IMR-90 (cell line): ENCODE results near the gene GCN1. TPM values are rescaled to one million over a fixed set of nuclear protein-coding genes. Genes with fewer than 3 reads are reported as not detected.

ENCODE experiments used
- ATAC-seq: fragments of 200-7000 bp; cut with Tn5 transposase; 2 replicates; pipeline ENCODE4 v1.9.1; 2020; ENCODE audit warnings: low read depth, mild to moderate bottlenecking, moderate library complexity
- BruUV-seq: library from RNA; stranded (reverse); fragments of 400-500 nt; replicated peaks from 2 replicates; lab custom pipeline; 2021; lab: Mats Ljungman, UMichigan
- CTCF ChIA-PET: fragments of 300-600 bp; formaldehyde crosslinking; extraction: SDS; loops from one replicate; lab custom pipeline; 2021; ENCODE audit warnings: antibody characterized with exemption; lab: Yijun Ruan, JAX
- POLR2A ChIA-PET: fragments of 300-600 bp; sonication (Branson Sonifier 250); formaldehyde crosslinking; loops from one replicate; lab custom pipeline; 2022; ENCODE audit warnings: antibody characterized with exemption; ENCODE audit not compliant: unreplicated experiment; lab: Charles Lee
- DNase-seq: peaks from one replicate; pipeline ENCODE4 v3.0.0; 2013
- H2AFZ ChIP-seq: replicated peaks from 2 replicates; pipeline ENCODE3; 2013; ENCODE audit warnings: low read length, mild to moderate bottlenecking; ENCODE audit not compliant: poor library complexity
- H2AK5ac ChIP-seq: 2 replicates; pipeline ENCODE4 v1.6.1; 2013; ENCODE audit warnings: low read depth, low read length, inconsistent platforms
- H2AK9ac ChIP-seq: replicated peaks from 2 replicates; pipeline ENCODE3; 2013; ENCODE audit warnings: mild to moderate bottlenecking, low read depth, low read length, moderate library complexity; ENCODE audit not compliant: poor library complexity
- H2BK120ac ChIP-seq: 2 replicates; pipeline ENCODE4 v1.6.1; 2013; ENCODE audit warnings: low read depth, low read length, inconsistent platforms
- H2BK15ac ChIP-seq: 3 replicates; pipeline ENCODE4 v1.6.1; 2013; ENCODE audit warnings: low read depth, low read length, inconsistent platforms
- H2BK20ac ChIP-seq: 2 replicates; pipeline ENCODE4 v1.6.1; 2013; ENCODE audit warnings: low read depth, mild to moderate bottlenecking, inconsistent platforms, low read length, moderate library complexity
- H2BK5ac ChIP-seq: 2 replicates; pipeline ENCODE4 v1.6.1; 2013; ENCODE audit warnings: mild to moderate bottlenecking, low read depth, low read length, inconsistent platforms; ENCODE audit not compliant: poor library complexity, severe bottlenecking
- H3K14ac ChIP-seq: replicated peaks from 2 replicates; pipeline ENCODE4 v1.6.1; 2013; ENCODE audit warnings: low read depth, low read length, inconsistent platforms
- H3K18ac ChIP-seq: 2 replicates; pipeline ENCODE4 v1.6.1; 2013; ENCODE audit warnings: low read depth, low read length, control low read depth
- H3K23ac ChIP-seq: 2 replicates; pipeline ENCODE4 v1.6.1; 2013; ENCODE audit warnings: low read depth, low read length, inconsistent platforms
- H3K27ac ChIP-seq: 2 replicates; pipeline ENCODE4 v1.5.1; 2013; ENCODE audit warnings: mild to moderate bottlenecking, control low read depth, low read length; ENCODE audit not compliant: insufficient read depth
- H3K27me3 ChIP-seq: 2 replicates; pipeline ENCODE4 v1.6.1; 2013; ENCODE audit warnings: low read length; ENCODE audit not compliant: control insufficient read depth, insufficient read depth
- H3K36me3 ChIP-seq: 2 replicates; pipeline ENCODE4 v1.6.1; 2013; ENCODE audit warnings: low read length, mixed read lengths; ENCODE audit not compliant: control insufficient read depth, insufficient read depth
- H3K4ac ChIP-seq: 2 replicates; pipeline ENCODE4 v1.6.1; 2013; ENCODE audit warnings: low read depth, low read length, inconsistent platforms
- H3K4me1 ChIP-seq: 2 replicates; pipeline ENCODE4 v1.6.1; 2013; ENCODE audit warnings: low read length, mixed read lengths; ENCODE audit not compliant: control insufficient read depth, insufficient read depth
- H3K4me2 ChIP-seq: 2 replicates; pipeline ENCODE4 v1.6.1; 2013; ENCODE audit warnings: low read depth, mild to moderate bottlenecking, control low read depth, low read length, moderate library complexity
- H3K4me3 ChIP-seq: 2 replicates; pipeline ENCODE4 v1.5.1; 2013; ENCODE audit warnings: low read depth, mild to moderate bottlenecking, control low read depth, low read length, moderate library complexity; ENCODE audit not compliant: insufficient read depth
- H3K56ac ChIP-seq: 2 replicates; pipeline ENCODE4 v1.6.1; 2013; ENCODE audit warnings: low read length, inconsistent platforms; ENCODE audit not compliant: insufficient read depth; ENCODE audit errors: extremely low read depth
- H3K79me1 ChIP-seq, 2 experiments: 2 replicates each; pipeline ENCODE4 v1.6.1; 2013; ENCODE audit warnings: low read length in 2 of 2, inconsistent platforms in 1 of 2, low read depth in 1 of 2
- H3K9ac ChIP-seq: 2 replicates; pipeline ENCODE4 v1.6.1; 2013; ENCODE audit warnings: low read depth, low read length, control low read depth
- H3K9me1 ChIP-seq: 2 replicates; pipeline ENCODE4 v1.6.1; 2013; ENCODE audit warnings: low read length, inconsistent platforms; ENCODE audit not compliant: insufficient read depth
- H3K9me3 ChIP-seq: 2 replicates; pipeline ENCODE4 v1.6.1; 2013; ENCODE audit warnings: low read length; ENCODE audit not compliant: control insufficient read depth, insufficient read depth
- H4K20me1 ChIP-seq: 2 replicates; pipeline ENCODE4 v1.6.1; 2013; ENCODE audit warnings: low read length, inconsistent platforms; ENCODE audit not compliant: insufficient read depth
- H4K5ac ChIP-seq: 2 replicates; pipeline ENCODE4 v1.6.1; 2013; ENCODE audit warnings: mild to moderate bottlenecking, low read depth, low read length, control low read depth
- H4K8ac ChIP-seq, 2 experiments: 2 replicates each; pipeline ENCODE4 v1.6.1; 2013; ENCODE audit warnings: low read depth in 2 of 2, low read length in 2 of 2, control low read depth in 1 of 2, inconsistent platforms in 1 of 2
- H4K91ac ChIP-seq: 2 replicates; pipeline ENCODE4 v1.6.1; 2013; ENCODE audit warnings: low read depth, low read length, inconsistent platforms; ENCODE audit not compliant: insufficient read depth
- BHLHE40 ChIP-seq: fragments of 150-350 bp; IDR thresholded peaks from 2 replicates; pipeline ENCODE4 v1.6.1; 2016; ENCODE audit warnings: mild to moderate bottlenecking, low read depth, low read length
- CEBPB ChIP-seq: IDR thresholded peaks from 2 replicates; pipeline ENCODE4 v1.6.1; 2012; ENCODE audit warnings: low read depth, low read length, improper control_type of control experiment
- CHD1 ChIP-seq: IDR thresholded peaks from 2 replicates; pipeline ENCODE4 v1.6.1; 2012; ENCODE audit warnings: low read depth, low read length, improper control_type of control experiment
- MAZ ChIP-seq: IDR thresholded peaks from 2 replicates; pipeline ENCODE4 v1.6.1; 2012; ENCODE audit warnings: low read depth, mild to moderate bottlenecking, low read length, improper control_type of control experiment, moderate library complexity, borderline replicate concordance
- MXI1 ChIP-seq: IDR thresholded peaks from 2 replicates; pipeline ENCODE4 v1.6.1; 2012; ENCODE audit warnings: low read depth, mild to moderate bottlenecking, low read length, moderate library complexity, borderline replicate concordance
- NFE2L2 ChIP-seq: fragments of 150-350 bp; IDR thresholded peaks from 2 replicates; pipeline ENCODE4 v1.6.1; 2016; ENCODE audit warnings: low read depth, mild to moderate bottlenecking, low read length
- RAD21 ChIP-seq: IDR thresholded peaks from 2 replicates; pipeline ENCODE4 v1.6.1; 2012; ENCODE audit warnings: low read length, improper control_type of control experiment
- WGBS, 2 experiments: methylation state at CpG; one replicate each; pipeline versions ENCODE4 v1.1.5 to v1.1.7; 2013; ENCODE audit warnings: missing lambda C conversion rate in 2 of 2; ENCODE audit not compliant: insufficient read length in 1 of 2; ENCODE audit errors: extremely low coverage in 2 of 2; 5-methylcytosine and 5-hydroxymethylcytosine counted together
- dilution Hi-C: fragments of 300-500 bp; cut with HindIII; formaldehyde crosslinking; loops from one replicate; pipeline ENCODE4 v1.14.3; 2018; ENCODE audit warnings: low sequenced_read_pairs; ENCODE audit not compliant: unreplicated experiment
- in situ Hi-C: fragments of 300-500 bp; cut with MboI; formaldehyde crosslinking; loops from 3 replicates; pipeline ENCODE4 v1.14.3; 2019; ENCODE audit warnings: low sequenced_read_pairs, inconsistent platforms, mixed read lengths
- intact Hi-C: fragments of 100-400 bp; cut with micrococcal nuclease; formaldehyde crosslinking; loops from 2 replicates; pipeline ENCODE4 v1.10.0; 2022
- polyA plus RNA-seq, 3 experiments: library from polyadenylated mRNA; depleted of rRNA; stranded (reverse); fragments of >200 nt; gene quantifications; 2 replicates each; pipeline ENCODE4 v1.2.3, GENCODE V29; 2012; ENCODE audit warnings: low replicate concordance in 1 of 3
- total RNA-seq: library from RNA; depleted of rRNA; stranded (reverse); fragments of >200 nt; gene quantifications from 2 replicates; pipeline ENCODE4 v1.2.3, GENCODE V29; 2012
- TF ChIP-seq, protein P1 (sequence below): fragments of 150-350 bp; IDR thresholded peaks from 2 replicates; pipeline ENCODE4 v1.6.1; 2017; ENCODE audit warnings: mild to moderate bottlenecking, antibody characterized with exemption, low read length, low read depth
- TF ChIP-seq, protein P2 (sequence below): fragments of 150-350 bp; IDR thresholded peaks from 2 replicates; pipeline ENCODE4 v1.6.1; 2016; ENCODE audit warnings: low read depth, mild to moderate bottlenecking, low read length, moderate library complexity, borderline replicate concordance
- TF ChIP-seq, protein P3 (sequence below): conservative IDR thresholded peaks from 2 replicates; pipeline ENCODE4 v1.5.1; 2012; ENCODE audit warnings: mild to moderate bottlenecking, low read depth, low read length, improper control_type of control experiment

The GCN1 gene
- total and polyA plus RNA-seq, 2 of the 4 experiments (the other 2 are of a cell fraction), result 57.8 to 77.6 TPM

DNA sequence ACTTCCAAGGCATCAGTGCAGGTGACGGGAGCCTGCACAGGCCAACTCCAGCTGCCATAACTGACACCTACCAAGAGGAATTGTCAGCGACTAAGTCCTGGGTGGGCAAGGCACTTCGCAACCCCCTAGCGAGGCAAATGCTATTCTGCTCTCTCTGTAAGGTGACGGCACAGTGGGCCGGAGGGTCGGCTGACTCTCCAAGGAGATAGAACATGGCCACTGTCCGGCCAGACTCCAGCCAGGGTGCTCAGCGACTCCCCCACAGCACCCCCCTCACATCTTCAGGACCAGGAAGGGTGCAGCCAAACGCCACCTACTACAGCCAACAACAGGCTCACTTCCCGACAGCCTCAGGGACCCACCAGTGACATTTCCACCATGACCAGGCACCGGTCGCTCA is 91.1 kb downstream of the GCN1 start:
- TF ChIP-seq, protein P1, sequence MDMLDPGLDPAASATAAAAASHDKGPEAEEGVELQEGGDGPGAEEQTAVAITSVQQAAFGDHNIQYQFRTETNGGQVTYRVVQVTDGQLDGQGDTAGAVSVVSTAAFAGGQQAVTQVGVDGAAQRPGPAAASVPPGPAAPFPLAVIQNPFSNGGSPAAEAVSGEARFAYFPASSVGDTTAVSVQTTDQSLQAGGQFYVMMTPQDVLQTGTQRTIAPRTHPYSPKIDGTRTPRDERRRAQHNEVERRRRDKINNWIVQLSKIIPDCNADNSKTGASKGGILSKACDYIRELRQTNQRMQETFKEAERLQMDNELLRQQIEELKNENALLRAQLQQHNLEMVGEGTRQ, result no peak
- TF ChIP-seq RAD21 (no peak), BHLHE40 (no peak), MAZ (no peak), CHD1 (no peak), CEBPB (no peak), MXI1 (no peak), NFE2L2 (no peak)
- TF ChIP-seq, protein P2, sequence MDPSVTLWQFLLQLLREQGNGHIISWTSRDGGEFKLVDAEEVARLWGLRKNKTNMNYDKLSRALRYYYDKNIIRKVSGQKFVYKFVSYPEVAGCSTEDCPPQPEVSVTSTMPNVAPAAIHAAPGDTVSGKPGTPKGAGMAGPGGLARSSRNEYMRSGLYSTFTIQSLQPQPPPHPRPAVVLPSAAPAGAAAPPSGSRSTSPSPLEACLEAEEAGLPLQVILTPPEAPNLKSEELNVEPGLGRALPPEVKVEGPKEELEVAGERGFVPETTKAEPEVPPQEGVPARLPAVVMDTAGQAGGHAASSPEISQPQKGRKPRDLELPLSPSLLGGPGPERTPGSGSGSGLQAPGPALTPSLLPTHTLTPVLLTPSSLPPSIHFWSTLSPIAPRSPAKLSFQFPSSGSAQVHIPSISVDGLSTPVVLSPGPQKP, result no peak
- TF ChIP-seq, protein P3, sequence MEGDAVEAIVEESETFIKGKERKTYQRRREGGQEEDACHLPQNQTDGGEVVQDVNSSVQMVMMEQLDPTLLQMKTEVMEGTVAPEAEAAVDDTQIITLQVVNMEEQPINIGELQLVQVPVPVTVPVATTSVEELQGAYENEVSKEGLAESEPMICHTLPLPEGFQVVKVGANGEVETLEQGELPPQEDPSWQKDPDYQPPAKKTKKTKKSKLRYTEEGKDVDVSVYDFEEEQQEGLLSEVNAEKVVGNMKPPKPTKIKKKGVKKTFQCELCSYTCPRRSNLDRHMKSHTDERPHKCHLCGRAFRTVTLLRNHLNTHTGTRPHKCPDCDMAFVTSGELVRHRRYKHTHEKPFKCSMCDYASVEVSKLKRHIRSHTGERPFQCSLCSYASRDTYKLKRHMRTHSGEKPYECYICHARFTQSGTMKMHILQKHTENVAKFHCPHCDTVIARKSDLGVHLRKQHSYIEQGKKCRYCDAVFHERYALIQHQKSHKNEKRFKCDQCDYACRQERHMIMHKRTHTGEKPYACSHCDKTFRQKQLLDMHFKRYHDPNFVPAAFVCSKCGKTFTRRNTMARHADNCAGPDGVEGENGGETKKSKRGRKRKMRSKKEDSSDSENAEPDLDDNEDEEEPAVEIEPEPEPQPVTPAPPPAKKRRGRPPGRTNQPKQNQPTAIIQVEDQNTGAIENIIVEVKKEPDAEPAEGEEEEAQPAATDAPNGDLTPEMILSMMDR, result no peak
- WGBS, 2 experiments, result 99% methylated on average over 8 of the region's 13 CpGs; no CpG with 5 or more reads in 1 of the 2 experiments

More for the DNA sequence above, 91.1 kb downstream of the GCN1 start:
- Histone ChIP-seq H3K56ac (no peak overlapping the region), H4K91ac (no peak overlapping the region), H4K8ac (no peak overlapping the region), H2BK5ac (no peak overlapping the region), H2BK15ac (no peak overlapping the region), H3K9me1 (peaks cover 16% of the 10 kb centered on the region), H4K5ac (no peak overlapping the region), H2AK9ac (no peak overlapping the region), H3K14ac (no peak overlapping the region), H3K36me3 (peaks cover 52% of the 10 kb centered on the region), H4K20me1 (peaks cover 85% of the 10 kb centered on the region), H3K9ac (no peak overlapping the region), H3K9me3 (no peaks in the 10 kb centered on the region), H3K18ac (no peak overlapping the region), H2BK20ac (no peak overlapping the region), H3K4me1 (peaks cover 7% of the 10 kb centered on the region; the same call in 1 of the 2 replicates), H2BK120ac (no peak overlapping the region), H2AFZ (no peak overlapping the region), H3K27me3 (no peaks in the 10 kb centered on the region), H3K4me3 (no peak overlapping the region), H3K4ac (no peak overlapping the region), H2AK5ac (no peak overlapping the region), H3K79me1 (peaks cover 20 to 87% of the 10 kb centered on the region in 2 experiments), H3K27ac (no peak overlapping the region), H3K23ac (no peak overlapping the region), H3K4me2 (no peak overlapping the region)
- intact Hi-C loops, result no loop called here
- dilution Hi-C loops, result no loop called here
- in situ Hi-C loops, result loop anchor here (25.0 kb wide), 1 partner anchor 1741 kb away; the partner anchor contains the start of gene TAOK3
- BruUV-seq, result no TSS peak
- ChIA-PET POLR2A (no interaction called here), CTCF (no interaction called here)
- no peak for DNase-seq
- no peak for ATAC-seq
